Fibroblast of gingiva (primary cell): ENCODE data around the gene OR2A42.
"Not testable (repeated sequence)": the region's sequence is repeated elsewhere in the genome, so short reads cannot be mapped to it uniquely, and the experiment has no call there.

Source experiments
- DNase-seq: peaks from one replicate; pipeline ENCODE4 v3.0.0-alpha.2; 2011; ENCODE audit warnings: low read depth

OR2A42 gene

DNA sequence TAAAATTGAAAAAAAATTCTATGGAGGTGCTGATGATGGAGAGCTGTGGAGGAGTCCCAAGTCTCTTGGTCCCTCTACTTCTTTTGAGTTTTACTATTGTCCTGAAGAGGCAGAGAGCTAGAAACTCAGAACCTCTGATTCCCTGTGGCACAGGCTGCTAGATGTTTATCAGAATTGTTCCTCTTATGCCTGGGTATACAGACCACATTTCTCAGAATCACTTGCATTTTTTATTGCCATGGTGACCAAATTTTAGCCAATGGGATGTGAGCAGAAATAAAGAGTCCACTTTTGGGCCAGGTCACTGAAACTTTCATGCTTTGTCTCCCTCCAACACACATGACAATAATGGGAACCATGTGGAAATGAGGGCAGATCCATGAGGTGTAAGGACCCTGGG lies 15.7 kb downstream of the OR2A42 start:
- DNase-seq: not testable (repeated sequence)

DNA sequence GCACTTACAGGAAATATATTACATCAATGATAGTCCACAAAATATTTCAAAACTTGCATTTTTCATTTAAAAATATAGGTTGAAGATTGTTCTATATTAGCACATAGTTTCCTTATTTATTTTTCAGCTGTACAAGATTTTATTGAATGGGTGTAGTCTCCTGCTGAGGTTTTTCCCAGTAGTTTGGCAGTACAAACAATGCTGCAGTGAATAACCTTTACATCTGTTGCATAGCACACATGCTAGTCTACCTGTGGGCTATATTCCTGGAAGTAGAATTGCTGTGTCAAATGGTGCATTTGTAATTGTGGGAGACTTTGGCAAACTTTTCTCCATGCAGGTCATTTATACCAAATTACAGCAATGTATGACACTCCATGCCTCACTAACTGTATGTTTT lies 18.9 kb downstream of the OR2A42 start:
- not testable (repeated sequence) for DNase-seq

GRCh38 chr7:144219149-144219548 lies 20.3 kb downstream of the OR2A42 start:
- DNase-seq: not testable (repeated sequence)

GRCh38 chr7:144218581-144218980 lies 20.8 kb downstream of the OR2A42 start:
- not testable (repeated sequence) for DNase-seq

DNA sequence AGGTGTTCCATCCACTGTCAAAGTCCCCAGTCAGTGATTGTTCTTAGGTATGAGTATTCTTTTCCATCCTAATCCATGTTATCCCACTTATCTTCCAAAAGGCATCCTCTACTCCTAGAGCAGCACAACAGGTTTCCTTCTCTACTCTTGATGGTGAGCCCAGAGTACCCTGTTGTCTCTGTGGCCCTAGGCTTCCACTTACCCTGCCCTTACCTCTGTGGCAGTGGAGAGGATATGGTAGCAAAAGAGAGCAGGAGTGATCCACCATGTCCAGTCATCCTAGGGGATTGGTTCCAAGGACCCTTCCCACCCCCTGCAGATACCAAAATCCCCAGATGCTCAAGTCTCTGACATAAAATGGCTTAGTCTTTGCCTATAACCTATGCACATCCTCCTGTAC lies 22.2 kb downstream of the OR2A42 start:
- not testable (repeated sequence) for DNase-seq

DNA sequence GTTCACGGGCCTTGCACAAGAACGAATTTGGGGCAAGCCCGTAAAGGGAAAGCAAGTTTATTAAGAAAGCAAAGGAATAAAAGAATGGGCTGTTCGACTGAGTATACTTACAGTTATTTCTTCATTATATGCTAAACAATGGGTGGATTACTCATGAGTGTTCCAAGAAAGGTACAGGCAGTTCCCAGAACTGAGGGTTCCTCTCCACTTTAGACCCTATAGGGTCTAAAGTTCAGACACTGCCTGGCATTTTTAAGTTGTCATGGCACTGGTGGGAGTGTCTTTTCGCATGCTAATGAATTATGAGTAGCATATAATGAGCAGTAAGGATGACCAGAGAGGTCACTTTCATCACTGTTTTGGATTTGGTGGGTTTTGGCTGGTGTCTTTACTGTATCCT lies 34.1 kb downstream of the OR2A42 start:
- DNase-seq: not testable (repeated sequence)

- DNase-seq: not testable (repeated sequence)
These were observed 36.3 kb downstream of the OR2A42 start for GRCh38 chr7:144203086-144203485.

DNA sequence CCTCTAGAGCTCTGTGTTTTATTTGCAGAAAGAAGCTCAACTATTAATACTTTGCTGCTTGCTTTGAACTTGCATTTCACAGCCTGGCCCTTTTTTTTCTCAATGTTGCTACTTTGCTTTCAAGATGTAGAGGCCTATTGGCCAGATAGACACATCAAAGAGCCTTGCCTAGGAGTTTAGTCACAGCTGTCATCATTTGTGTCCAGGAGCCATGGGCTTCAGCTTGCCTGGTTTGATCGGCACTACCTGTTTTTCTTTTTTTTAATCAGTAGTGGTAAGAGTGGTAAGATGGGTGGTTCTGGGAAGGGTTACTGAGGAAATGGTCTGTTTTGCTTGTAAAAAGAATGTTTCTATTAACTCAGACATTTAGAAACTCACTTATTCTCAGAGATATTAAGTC lies 37.4 kb downstream of the OR2A42 start:
- DNase-seq: not testable (repeated sequence)

DNA sequence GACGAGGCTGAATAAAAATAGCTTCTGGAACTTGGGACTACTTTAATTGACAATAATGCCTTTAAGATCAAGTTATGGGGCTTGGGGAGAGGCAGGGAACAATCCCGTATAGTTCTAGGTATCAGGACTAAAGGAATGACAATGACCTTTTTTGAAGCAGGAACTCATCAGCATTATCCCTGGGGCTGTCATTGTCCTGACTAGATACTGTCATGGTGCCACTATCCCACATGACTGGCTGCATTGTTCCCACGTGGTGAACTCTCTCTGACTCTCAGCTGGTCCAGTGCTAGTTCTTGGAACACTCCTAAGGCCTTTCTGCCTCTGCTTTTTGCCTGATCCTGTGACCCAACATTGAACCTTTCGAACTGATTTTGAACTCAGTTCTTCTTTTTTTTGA lies 40.5 kb downstream of the OR2A42 start:
- not testable (repeated sequence) for DNase-seq

GRCh38 chr7:144195212-144195872 lies 44.1 kb downstream of the OR2A42 start, which contains the start of gene ARHGEF35:
Gene ARHGEF35, minus strand, starts transcription at chr7:144195833. Its CDS starts 7,450 bp downstream, at chr7:144188383.
- not testable (repeated sequence) for DNase-seq

- not testable (repeated sequence) for DNase-seq
These were observed 45.0 kb downstream of the OR2A42 start for GRCh38 chr7:144194453-144194852.

- not testable (repeated sequence) for DNase-seq
These were observed 45.6 kb downstream of the OR2A42 start for GRCh38 chr7:144193782-144194181.

GRCh38 chr7:144188578-144189171 lies 50.7 kb downstream of the OR2A42 start:
- not testable (repeated sequence) for DNase-seq

GRCh38 chr7:144187848-144188247 lies 51.6 kb downstream of the OR2A42 start:
- not testable (repeated sequence) for DNase-seq

- not testable (repeated sequence) for DNase-seq
These were observed 56.2 kb downstream of the OR2A42 start, which contains the start of gene CTAGE4 for GRCh38 chr7:144183166-144183565. Gene CTAGE4, plus strand, starts transcription at chr7:144183466. Its CDS starts 38 bp downstream, at chr7:144183504.

DNA sequence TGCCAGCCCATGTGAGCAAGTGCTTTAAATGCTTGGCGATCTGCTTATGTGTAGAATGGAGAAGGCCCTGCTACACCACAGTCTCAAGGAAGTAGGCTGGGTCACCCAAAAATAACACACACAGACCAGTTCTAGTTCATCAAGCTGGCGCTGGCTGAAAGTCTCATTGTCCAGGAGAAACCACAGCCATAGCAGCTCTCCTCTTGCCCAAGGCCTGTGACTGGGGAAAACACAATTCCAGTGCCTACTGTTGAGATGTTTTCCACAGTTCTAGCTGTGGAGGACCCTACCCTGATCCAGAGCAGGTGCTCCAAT lies 60.3 kb downstream of the OR2A42 start:
- DNase-seq: not testable (repeated sequence)

DNA sequence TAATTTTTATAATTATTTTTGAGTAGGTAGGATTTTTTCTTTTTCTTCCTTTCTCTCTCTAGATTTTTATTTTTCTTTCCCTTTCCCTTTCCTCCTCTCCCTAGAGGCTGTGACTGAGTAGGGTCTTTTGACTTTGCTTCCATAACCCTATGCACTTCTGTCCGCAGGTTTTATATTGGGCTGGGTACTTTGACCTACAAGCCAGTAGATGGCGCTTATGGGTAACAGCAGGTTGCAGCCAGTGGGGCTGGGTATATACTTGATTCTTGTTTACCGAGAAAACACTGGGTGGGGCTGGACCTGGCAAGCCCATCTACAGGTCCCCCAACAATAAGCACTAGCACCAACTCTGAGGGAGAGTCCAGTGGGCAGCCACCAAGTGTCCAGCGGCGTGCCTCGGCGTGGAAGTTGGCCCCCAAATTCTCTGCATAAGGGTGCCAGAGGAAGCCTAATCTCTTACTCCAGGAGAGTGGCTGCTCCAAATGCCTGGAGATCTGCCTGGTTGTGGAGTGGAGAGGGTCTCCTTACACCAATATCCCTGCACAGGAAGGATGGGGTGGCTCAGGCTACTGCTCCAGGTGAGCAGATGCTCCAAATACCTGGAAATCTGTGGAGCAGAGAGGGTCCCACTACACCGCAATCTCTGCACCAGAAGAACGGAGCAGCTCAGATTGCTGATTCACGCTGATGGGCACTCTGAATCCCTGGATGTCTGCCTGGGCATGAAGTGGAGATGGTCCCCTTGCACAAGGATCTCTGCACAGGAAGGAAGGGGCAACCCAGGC lies 60.8 kb downstream of the OR2A42 start:
- peak; percentile 6 for DNase-seq
